Stimulated activated CD4-positive, alpha-beta T cell treated with anti-CD3 and anti-CD28 coated beads, Interleukin-4, amount 100 ng/mL, for 1 hour (primary cell): ENCODE measurements around the gene SLC12A5.
"Not testable (repeated sequence)": the region's sequence is repeated elsewhere in the genome, so short reads cannot be mapped to it uniquely, and the experiment has no call there.

Experiments
- DNase-seq: peaks from one replicate; pipeline ENCODE4 v3.0.0-alpha.2; 2020

The SLC12A5 gene

DNA sequence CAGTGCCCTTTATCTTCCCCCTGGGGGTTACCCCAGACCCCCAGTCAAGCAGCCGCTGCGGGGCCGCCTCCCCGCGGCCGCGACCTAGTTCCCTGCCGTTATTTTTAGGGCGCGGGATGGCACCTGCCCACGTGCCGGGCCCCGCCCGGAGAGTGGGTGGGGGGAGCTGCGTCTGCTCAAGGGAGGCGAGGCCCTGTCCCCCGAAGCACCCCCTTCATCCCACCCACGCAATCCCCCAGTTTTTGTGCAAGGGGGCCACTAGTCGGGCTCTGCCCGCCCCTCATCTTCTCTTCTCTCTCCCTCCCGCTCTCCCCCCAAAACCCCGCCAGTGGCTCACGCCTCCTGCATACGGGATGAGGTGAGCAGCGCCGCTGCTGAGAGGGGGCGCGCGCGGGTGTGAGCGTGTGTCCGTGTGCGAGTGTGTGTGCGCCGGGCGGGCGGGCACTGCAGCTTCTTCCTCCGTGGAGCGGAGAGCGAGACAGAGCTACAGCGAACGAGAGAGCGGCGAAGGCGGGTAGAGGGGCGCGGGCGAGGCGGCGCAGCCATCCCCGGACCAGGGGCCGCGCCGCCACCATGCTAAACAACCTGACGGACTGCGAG, at the start of gene SLC12A5:
Gene SLC12A5, plus strand, starts transcription at position 444 of the 600 bp plus-strand sequence. Its CDS starts 130 bp downstream, at position 574.
- DNase-seq: no peak

DNA sequence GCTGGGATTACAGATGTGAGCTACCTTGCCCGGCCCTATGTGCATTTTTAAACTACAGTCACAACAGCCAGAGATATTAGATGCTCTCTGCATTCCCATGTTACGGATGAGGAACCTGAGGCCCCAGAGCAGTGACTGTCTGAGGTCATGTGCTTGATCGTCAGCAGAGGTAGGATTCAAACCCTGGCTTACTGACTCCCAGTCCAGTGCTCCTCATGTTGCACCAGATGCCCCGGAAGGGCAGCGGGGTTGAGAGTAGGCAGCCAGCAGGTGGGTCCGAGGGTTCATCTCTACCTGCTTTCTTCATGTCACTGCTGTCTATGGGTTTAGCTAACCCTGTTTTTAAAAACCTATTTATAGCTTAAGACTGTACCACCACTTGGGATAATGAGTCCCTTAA, 47.8 kb upstream of the SLC12A5 start:
- no peak for DNase-seq

GRCh38 chr20:45983279-45983743, 45.7 kb upstream of the SLC12A5 start:
- DNase-seq: no peak

DNA sequence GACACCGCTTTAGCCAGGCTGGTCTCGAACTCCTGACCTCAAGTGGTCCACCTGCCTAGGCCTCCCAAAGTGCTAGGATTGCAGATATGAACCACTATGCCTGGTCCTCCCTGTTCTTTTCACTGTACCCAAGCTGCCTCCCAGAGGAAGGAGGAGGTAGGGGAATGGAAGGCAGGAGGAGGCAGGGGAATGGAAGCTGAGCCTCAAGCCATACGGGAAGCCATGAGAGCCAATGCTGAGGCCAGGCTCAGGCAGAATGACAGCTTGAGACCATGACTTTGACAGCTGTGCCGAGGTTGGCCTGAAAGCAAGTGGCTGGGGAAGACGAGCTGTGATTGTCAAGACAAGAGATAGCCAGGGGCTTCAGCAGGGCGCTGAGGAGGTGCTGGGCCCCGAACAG, 43.4 kb upstream of the SLC12A5 start:
- no peak for DNase-seq

- DNase-seq: peak; percentile 81
These were observed 41.8 kb upstream of the SLC12A5 start for GRCh38 chr20:45987108-45987780.

DNA sequence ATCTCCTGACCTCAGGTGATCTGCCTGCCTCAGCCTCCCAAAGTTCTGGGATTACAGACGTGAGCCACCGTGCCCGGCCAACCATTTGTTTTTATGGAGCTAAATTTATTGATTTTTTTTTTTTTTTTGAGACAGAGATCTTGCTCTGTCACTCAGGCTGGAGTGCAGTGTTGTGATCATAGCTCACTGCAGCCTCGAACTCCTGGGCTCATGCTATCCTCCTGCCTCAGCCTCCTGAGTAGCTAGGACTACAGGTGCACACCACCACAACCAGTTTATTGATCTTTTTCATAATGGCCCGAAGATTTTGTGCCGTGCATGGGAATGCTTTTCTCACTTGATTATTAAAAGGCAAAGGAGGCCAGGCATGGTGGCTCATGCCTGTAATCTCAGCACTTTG, 40.2 kb upstream of the SLC12A5 start:
- DNase-seq: not testable (repeated sequence)

GRCh38 chr20:45991616-45992015, 37.4 kb upstream of the SLC12A5 start:
- no peak for DNase-seq

- DNase-seq: no peak
These were observed 35.6 kb upstream of the SLC12A5 start for GRCh38 chr20:45993197-45993951.

DNA sequence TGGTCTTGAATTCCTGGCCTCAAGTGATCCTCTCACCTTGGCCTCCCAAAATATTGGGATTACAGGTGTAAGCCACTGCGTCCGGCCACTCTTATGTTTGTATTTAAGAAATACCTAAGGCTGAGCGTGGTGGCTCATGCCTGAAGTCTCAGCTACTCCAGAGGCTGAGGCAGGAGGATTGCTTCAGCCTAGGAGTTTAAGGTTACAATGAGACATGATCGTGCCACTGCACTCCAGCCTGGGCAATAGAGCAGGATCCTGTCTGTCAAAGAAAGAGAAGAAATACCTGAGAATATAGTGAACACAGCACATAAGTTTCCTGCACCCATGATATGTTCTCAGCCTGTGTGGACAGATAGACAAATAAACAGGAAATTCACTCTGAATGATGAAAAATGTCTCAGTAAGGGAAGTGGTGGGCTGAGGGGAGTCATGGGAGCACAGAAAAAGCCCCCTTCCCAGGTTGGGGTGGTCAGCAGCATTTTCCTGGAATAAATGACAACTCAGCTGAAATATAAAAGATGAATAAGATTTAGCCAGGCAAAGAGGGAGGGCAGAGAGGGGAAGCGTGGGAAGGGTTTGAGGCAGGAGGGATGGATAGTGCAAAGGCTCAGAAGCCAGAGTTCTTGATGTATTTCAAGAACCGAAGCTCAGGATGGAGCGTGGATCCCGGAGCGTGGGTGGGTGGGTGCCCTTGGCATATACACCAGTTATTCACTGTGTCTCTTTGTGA, 34.1 kb upstream of the SLC12A5 start:
- no peak for DNase-seq

GRCh38 chr20:45995495-45996097, 33.4 kb upstream of the SLC12A5 start:
- DNase-seq: not testable (repeated sequence)

- DNase-seq: no peak
These were observed 31.8 kb upstream of the SLC12A5 start for GRCh38 chr20:45997187-45997586.

DNA sequence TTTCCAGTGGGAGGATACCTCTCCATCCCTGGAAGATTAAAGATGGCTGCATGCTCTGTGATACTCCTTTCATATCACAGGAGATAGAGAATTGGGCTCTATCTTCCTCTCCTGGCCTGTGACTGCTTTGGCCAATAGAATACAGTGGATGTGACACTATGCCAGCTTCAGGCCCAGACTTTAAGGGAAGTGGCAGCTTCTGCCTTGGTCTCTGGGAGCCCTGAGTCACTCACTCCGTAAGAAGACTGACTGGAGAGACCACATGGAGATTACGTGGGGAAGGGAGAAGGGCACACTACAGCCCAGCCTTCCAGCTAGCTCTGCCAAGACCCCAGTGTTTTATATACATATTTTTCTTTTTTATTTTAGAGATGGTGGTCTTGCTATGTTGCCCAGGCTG, 30.7 kb upstream of the SLC12A5 start:
- DNase-seq: no peak

- no peak for DNase-seq
These were observed 30.3 kb upstream of the SLC12A5 start for GRCh38 chr20:45998761-45999160.

- no peak for DNase-seq
These were observed 29.3 kb upstream of the SLC12A5 start for GRCh38 chr20:45999557-46000261.

GRCh38 chr20:46000262-46000996, 28.6 kb upstream of the SLC12A5 start:
- DNase-seq: no peak

DNA sequence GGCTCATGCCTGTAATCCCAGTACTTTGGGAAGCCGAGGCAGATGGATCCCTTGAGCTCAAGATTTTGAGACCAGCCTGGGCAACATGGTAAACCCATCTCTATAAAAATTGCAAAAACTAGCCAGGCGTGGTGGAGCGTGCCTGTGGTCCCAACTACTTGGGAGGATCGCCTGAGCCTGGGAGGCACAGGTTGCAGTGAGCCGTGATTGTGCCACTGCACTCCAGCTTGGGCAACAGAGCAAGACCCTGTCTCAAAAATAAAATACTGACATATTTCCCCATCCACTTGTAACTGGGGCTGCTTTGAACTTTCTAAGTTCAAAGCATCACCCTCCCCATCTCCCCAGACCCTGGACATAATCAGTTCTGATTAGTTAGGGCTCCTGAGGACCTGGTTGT, 27.5 kb upstream of the SLC12A5 start:
- no peak for DNase-seq

DNA sequence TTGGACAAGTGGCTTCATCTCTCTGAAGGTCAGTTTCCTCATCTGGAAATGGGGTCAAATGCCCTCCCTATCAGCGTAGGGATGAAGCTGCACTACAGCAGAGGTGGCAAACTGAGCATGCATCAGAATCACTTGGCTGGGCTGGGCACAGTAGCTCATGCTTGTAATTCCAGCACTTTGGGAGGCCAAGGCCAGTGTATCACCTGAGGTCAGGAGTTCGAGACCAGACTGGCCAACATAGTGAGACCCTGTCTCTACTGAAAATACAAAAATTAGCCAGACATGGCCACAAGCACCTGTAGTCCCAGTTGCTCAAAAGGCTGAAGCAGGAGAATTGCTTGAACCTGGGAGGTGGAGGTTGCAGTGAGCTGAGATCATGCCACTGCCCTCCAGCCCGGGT, 27.0 kb upstream of the SLC12A5 start:
- no peak for DNase-seq

DNA sequence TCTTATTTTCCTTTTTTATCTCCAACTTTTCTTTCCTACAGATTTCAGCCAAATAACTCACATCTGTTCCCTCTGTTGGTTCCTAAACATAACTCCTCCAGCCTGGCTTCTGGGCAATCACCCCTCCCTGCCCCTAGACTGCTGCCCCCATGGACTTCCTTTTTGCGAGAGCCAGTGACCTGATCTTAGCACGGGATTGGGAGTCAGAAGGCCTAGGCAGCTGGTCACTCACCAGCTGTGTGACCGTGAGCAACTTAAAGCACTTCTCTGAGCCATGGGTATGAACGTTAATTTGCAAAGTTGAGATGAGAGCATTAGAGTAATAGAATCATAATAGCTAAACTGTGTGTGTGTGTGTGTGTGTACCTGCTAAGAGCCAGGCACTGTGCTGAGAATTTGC, 24.8 kb upstream of the SLC12A5 start:
- no peak for DNase-seq

- DNase-seq: no peak
These were observed 24.0 kb upstream of the SLC12A5 start for GRCh38 chr20:46004889-46005473.

GRCh38 chr20:46006022-46006705, 22.9 kb upstream of the SLC12A5 start:
- DNase-seq: no peak
